Femur (tissue), 1 donor: ENCODE measurements around the gene PIK3C3.
"Not testable (repeated sequence)": the region's sequence is repeated elsewhere in the genome, so short reads cannot be mapped to it uniquely, and the experiment has no call there.

Experiments
- DNase-seq: peaks from one replicate; pipeline ENCODE4 v3.0.0-alpha.2; 2017

Gene PIK3C3

DNA sequence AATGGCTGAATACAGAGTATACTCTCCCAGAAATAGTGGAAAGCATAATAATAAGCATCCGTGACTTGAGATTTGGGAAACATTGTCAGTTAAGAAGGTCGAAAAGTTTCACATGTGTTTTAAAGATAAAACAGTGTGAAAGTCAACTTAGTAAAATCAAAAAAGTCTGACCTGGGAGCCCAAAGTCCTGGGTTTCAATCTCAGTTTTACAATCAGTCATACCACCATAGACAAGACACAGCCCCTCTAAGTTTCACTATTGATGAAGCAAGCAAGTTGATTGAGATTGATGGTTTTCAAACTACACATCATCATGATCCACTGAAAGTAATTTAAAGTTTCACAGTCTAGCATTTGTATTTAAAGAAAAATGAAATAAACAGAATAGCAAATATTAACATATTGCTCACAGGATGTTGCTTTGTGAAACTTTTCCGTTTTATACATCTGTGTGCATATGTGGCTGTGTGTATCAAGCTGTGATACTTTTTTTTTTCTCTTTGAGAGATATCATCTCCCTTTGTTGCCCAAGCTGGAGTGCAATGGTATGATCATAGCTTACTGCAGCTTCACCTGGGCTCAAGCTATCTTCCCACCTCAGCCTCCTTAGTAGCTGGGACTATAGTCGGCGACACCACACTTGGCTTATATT is 71.1 kb downstream of the PIK3C3 start:
- DNase-seq: no peak

DNA sequence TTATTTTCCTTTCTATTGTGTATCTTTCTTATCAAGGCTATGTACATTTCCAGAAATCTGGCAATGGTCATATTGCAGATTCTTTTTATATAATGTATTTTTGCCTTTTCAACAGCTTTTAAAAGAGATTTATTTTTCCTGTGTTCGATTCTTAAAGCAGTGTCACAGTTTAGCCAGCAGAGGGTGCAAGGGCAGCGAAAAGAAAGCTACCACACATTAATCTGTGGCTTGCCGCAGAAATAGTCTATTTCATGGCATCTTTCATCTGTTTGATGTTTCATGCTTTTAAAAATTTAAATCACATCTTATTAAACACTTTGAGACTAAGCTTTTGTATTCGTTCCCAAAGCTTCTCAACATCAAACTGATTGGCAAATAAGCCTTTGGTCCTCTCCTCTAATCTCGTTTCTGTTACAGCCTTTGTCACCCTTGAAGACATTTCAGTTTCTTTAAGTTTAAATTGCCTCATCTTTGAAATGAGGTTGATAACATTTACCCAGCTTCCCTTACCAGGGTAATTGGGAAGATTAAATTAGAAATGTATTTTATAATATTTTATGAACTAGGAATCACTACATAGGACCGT is 73.3 kb downstream of the PIK3C3 start:
- DNase-seq: no peak

DNA sequence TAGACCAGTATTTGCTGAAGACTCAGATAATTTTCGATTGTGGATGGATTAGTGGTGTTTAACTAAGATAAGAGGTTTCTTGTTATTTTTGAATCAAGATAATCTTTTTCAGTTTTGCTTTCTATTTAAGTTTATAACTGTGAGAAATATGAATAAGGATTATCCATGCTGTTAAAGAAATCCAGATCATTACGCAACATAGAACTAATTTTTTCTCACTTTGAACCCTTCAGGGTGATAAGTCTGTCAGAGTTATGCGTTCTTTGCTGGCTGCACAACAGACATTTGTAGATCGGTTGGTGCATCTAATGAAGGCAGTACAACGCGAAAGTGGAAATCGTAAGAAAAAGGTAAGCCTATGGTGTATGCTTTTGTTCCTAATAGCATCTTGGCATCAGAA is 74.1 kb downstream of the PIK3C3 start:
- no peak for DNase-seq

DNA sequence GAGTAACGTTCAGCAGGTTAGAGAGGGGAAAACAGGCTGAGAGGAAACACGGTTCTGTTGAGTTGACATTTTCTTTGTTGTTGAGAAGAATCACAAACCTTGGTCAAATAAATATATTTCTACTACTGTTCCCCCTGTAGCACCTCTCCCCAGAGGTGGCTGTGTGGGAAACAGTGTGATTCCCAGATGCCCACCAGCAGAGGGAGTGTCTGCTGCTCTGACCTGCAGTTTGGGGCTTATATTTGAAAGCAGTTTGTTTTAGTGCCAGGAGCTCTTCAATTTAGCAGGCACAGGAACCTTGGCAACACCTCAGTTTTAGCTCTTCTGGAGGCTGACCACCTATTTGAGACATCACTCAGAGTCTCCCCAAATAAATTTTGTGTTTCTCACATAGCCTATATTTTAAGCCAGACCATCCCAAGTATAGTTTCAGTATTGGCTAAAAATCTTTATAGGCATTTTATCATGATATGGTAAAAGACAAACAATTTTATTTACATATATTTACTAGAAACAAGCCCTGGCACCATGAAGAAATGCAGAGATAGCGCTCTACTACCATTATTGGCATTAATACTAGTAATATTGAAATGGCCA is 75.7 kb downstream of the PIK3C3 start:
- no peak for DNase-seq

DNA sequence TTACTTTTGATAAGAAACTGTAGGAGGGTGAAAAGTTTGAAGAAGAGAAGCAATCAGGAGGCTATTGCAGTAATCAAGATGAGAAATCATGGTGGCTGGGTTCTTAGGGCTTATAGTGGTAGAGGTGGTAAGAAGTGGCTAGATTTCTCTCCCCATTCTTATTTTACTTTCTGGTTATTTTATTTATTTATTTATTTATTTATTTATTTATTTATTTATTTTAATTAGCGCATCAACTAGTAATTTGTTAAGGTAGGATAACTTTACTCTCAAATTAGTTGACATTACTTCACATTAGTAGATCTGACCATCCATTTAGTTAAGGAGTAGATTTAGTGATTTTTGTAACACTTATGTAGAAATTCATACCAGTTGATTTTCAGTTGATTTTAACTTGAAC is 77.4 kb downstream of the PIK3C3 start:
- DNase-seq: no peak

DNA sequence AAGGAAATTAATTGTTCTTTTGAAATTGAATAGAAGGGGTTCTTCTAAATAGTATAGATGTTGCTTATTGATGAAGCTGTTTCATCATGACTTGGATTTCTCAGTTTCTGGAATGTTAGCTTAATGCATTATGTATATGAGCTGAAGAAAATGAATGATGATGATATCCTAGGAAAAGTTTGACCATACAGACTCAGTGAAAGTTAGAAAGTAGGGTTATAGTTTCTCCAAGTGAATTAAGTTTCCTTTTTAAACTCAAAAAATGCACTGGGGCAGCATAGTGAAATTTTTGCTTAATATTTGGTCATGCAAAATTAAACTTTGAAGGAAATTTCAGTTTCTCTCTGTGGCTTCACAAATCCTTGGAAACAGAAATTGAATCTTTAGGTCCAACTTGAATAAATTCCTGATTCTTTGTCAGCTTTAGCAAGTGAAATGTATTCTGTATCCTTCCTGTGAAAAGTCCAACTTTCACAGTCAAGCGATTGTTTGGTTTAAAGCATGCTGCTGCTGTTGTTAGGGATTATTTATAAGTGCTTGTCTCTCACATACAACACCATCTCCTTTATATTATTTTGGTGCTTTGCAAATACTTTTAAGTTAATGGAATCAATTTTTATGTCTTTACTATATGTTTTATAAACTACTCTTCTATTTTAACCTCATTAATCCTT is 78.2 kb downstream of the PIK3C3 start:
- no peak for DNase-seq

DNA sequence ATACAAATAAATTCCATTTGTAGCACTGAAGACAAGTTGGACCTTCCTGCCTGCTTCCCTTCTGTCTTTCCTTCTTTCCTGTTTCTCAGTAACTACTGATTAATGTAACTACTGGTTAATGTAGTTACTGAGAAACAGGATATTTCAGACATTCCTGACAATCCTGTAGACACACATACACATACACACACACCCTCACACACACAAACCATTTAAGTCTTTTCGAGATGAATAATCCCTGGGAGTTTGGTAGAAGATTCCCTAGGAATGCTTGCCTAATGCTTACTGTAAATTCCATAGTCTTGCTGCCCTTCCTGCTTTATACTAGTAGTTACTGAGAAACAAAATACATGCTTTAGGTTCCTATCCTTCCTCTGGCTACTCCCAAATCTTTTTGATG is 83.9 kb downstream of the PIK3C3 start:
- no peak for DNase-seq

DNA sequence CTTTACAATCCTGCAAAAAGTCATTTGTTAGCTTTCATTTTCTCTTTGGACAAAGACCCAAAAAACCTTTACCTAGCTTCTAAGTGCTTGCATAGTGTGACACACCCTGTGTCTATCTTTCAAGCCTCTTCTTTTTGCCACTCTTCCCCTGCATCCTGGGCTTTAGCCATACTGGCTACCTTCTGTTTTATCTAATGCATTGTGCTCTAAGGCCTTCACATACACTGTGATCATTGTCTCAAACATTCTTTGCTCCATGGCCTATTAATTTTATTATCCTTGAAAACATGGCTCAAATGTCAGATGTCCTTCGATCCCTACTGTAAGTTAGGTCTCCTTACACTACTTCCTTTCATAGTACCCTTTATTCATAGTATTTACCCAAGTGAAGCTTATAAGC is 84.4 kb downstream of the PIK3C3 start:
- no peak for DNase-seq

DNA sequence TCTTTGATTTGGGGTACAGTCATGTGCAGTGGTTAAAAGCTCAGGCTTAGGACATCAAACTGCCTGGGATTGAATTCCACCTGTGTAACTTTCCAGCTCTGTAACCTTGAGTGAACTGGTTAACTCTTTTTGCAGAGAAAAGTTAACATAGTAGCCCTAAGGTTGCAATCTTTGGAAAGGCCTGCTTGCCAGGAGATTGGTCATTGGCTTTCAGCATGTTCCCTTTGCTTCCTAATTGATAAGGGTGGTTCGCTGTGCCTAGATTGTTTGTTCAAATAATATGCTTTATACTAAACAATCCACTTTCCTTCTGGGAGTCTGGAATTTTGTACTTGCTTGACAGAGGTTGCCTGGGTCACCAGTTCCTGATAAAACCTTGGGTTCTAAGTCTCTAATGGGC is 86.8 kb downstream of the PIK3C3 start:
- DNase-seq: no peak

DNA sequence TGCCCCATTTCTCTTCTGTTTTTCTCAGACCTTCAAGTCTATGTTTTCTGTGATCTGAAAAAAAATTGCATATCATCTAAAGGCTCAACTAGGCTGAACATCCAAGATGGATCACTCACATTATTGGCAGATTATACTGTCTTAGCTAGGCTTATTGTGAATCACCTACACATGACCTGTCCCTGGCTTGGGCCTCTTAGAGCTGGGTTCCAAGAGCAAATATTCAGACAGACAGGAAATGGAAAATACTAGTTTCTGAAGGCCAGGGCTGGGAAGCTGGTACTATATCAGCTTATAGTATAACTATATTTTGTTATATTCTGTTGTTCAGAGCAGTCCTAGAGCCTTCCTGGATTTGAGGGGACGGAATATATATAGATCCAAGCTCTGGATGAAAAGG is 90.3 kb downstream of the PIK3C3 start:
- DNase-seq: no peak

DNA sequence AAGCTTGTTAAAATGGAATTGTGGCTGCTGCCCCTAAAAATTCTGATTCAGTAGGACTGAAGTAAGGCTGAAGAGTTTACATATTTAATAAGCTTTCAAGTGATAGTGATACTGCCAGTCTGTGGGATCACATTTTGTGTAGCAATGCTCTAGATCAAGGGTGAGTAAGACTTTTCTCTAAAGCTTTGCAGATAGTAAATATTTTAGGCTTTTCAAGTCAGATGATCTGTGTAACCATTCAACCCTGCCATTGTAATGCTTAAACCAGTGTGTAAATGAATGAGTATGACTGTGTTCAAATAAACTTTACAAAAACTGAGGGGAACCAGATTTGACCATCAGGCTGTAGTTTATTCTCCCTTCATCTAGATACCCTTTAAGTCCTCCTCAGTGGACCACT is 92.7 kb downstream of the PIK3C3 start:
- no peak for DNase-seq

DNA sequence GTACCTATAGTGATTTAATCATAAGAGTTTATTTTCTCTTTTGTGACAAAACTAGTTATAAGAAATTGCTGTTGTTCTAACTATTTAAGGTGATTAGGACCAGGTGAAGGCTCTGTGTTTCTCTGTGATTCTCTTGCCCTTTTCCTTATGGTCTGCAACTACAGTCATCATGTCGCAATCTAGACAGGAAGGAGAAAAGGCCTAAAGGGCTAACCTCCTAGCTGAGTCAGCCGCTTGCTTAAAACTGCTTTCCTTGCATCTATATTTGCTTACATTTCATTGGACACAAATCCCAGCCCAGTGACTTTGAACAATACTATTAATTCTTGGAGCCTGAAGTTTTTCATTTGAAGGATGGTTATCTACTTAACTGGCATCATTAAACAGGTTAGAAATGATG is 93.1 kb downstream of the PIK3C3 start:
- DNase-seq: no peak

DNA sequence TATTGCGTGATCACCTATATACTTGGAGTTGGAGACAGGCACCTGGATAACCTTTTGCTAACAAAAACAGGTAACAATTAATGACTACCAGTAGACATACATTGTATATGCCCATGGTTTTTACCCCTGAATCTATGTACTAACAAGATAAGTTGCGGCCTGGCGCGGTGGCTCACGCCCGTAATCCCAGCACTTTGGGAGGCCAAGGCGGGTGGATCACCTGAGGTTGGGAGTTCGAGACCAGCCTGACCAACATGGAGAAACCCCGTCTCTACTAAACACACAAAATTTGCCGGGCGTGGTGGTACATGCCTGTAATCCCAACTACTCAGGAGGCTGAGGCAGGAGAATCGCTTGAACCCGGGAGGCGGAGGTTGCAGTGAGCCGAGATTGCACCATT is 94.5 kb downstream of the PIK3C3 start:
- DNase-seq: not testable (repeated sequence)

DNA sequence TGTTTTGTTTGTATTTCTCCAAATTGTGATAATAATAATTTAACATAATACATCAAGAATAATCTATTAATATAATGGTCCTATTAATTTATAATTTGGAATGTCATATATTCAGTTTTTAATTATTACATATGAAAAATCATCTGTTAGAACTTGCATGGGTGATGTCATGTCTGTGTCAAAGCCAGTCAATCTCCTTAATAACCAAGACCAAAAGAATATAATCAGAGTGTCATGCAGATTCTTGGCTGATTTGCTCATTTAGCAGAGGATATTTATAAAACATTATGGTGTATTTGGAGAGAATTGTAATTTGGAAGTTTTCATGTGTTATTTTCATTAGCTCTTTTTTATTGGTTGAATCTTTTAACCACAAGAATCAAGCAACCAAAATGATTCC is 96.4 kb downstream of the PIK3C3 start:
- DNase-seq: no peak

DNA sequence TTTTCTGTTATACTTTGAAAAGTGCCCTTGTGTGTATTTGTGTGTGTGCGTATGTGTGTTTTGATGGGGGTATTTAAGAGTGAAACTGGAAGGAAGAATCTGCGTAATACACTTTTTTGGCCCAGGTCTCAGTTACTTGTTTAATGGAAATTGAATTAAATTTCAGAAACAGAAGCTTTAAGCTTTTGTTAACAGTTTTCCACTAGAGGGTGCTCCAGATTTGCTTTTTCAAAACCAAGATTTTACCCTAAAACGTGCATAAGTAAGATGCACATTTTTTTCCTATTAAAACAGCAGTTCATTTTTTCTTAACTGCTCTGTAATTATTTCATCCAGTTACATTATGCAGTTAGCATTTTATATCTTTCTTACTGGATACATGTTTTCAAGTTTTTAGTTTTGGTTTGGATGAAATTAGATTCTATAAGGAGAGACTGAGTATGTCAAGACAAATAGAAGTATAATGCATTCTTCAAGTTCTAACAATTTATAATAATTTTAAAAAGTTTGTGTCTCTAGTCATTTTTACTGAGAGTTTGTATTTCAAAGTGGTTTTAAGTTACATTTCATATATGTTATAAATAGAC is 97.2 kb downstream of the PIK3C3 start:
- DNase-seq: no peak

DNA sequence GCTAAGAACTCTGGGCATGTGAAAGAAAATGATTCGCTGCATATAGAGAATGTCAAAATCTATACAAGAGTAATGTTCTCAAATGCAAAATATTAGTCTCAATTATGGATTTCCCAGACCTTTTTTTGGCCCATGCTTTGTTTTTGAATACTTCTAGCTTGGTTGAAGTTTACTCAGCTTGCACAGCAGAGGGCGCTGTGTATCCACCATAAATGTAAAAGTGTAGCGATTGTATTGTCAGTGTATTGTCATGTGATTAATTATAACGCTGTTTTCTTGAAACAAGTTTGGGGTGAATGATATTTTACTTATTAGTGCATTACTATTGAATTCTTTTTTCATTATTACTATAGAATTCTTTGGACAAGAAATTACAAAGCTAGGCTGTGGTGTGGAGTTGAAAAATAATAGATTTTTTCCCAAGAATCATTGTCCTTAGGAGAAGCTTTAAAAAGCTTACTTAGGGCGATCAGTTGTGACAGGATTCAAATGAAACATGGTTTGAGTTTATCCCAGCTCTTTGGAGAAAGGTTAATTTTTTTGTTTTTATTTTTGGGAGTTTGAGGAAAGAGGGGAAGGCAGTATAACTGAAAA is 98.3 kb downstream of the PIK3C3 start:
- peak; percentile 55 for DNase-seq

DNA sequence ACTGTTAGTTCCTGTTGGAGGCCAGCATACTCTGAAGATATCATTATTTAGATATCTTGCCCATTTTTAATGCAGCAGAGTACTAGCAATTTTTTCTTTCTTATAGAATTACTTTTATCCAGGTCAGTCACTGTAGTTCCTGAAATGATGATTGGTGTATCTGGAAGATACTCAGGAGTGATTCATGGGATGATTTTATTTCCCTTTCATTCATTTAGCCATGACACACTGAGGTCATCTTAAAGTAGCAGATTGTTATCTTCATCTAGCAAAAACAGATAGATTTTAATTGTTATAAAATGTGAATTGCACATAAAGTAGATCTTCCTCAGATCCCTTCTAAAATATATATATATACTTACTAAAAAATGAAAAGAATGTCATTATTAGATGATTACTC is 109.1 kb downstream of the PIK3C3 start:
- DNase-seq: no peak

DNA sequence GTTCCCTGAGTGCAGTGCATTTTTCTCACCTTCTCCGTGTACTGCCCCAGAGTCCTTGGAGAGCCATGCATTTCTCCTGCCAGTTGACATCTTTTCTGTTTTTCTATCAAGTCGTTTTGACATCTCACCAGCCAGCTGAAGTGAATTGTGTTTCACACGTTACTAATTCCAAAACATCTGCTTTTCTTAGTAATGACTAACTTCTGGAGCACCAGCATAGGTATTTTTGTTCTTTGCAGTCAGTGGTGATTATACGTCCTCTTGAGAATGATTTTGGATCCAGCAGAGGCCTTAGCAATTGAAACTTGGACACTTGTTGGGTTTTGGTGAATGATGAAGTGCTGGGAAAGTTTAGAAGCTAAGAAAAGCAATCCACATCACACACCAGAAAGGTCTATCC is 112.5 kb downstream of the PIK3C3 start:
- DNase-seq: no peak

DNA sequence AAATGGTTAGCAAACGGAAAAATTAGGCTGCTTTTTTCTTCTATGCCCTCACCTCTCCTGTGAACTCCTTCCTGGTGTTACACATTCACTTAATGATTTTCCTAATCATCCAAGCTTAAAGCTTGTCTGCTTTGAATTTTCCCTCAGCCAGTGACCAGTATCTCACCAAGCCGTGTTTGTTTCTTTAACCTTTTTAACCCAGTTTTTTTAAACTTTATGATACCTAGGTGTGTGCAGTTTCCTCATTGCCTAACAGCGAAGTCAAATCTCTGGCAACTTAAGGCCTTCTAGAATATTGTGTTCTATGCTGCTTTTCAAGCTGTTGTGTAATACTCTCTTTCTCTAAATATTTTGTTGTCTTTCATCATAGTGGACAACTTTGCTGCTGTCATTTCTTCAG is 113.0 kb downstream of the PIK3C3 start:
- DNase-seq: no peak

DNA sequence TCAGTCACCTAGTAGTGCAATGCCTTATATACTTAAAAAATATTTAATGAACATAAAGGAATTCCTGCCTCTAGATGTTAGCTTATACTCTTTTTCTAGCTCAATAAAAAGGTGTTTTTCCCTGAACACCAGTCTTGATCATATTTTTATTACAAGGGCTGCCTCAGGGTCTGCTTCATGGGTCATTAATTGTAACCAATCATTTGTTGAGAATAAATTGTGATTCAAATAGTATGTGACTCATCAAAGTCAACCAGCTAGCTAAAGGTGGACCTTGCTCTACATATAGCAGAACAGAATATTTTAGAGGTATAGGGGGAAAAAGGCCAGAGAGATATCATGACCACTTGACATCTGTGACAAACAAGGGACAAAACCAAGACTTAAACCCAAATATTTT is 114.0 kb downstream of the PIK3C3 start:
- DNase-seq: no peak

DNA sequence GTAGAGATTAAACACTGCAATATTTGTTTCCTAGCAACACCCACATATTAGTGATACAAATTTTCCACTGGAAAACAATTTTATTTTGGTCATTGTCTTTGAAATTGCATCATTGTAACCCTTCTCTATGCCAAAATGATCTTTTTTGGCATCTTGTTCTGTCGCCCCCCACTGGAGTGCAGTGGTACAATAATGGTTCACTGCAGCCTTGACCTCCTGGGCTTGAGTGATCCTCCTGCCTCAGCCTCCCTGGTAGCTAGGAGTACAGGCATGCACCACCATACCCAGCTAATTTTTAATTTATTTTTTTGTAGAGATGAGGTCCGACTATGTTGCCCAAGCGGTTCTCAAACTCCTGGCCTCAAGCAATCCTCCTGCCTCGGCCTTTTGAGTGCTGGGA is 117.4 kb downstream of the PIK3C3 start:
- DNase-seq: no peak

DNA sequence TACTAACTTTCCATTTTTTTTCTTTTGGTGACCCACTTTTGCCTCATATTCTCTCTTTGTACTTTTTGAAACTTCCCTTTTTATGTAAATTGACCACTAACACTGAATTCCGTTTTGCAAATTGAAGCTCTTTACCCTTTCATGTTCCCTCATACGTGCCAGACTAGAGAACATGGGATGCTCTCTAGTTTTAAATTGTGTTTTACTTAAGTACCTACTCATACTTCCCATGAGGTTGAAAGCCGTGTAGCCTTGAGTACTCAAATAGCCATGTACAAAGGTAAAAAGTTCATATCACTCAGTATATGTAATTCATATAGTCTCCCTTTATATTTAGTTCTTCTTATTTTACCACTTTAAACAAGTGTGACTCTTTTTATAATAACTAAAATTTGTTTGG is 119.7 kb downstream of the PIK3C3 start:
- DNase-seq: no peak

DNA sequence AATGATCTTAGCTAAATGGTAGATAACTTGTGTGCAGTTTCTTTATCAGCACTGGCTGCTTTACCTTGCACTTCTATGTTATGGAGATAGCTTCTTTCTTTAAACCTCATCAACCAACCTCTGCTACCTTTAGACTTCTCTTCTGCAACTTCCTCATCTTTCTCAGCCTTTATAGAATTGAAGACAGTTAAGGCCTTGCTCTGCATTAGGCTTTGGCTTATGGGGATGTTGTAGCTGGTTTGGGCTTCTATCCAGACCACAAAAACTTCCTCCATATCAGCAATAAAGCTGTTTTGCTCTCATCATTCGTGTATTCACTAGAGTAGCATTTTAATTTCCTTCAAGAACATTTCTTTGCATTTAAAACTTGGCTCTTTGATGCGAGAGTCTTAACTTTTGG is 123.7 kb downstream of the PIK3C3 start:
- no peak for DNase-seq

DNA sequence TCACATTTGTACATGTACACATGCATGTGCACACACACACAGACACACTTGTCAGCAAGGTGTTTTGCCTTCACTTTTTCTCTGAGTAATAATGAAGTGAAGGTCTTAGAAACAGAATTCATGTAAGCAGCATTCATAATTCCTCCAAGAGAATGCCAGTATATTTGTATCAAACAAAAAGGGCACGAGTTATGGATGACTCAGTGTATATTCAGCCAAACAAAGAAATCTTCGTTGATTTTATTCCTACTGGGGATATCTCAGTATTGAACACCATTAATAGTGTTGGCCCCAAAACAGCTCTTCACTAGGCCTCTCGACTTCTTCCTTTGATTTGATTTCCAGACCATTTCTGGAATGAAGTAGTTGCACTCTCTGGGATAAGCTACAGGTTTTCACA is 125.3 kb downstream of the PIK3C3 start:
- no peak for DNase-seq
